Endodermal cell (in vitro differentiated cells): ENCODE results near the gene KLF12. TPM values are rescaled to one million over a fixed set of nuclear protein-coding genes. Genes with fewer than 3 reads are reported as not detected.
A peak's percentile ranks its signal among the peaks of the same experiment; 100 is the strongest.

Experiments
- DNase-seq: peaks from one replicate; pipeline ENCODE4 v3.0.0-alpha.2; 2017
- H3K27ac ChIP-seq: 2 replicates; pipeline ENCODE4 v1.5.1; 2013; ENCODE audit warnings: mild to moderate bottlenecking, low read depth, low read length, moderate library complexity
- H3K27me3 ChIP-seq: 2 replicates; pipeline ENCODE4 v1.6.1; 2013; ENCODE audit warnings: mild to moderate bottlenecking, low read length, moderate library complexity; ENCODE audit not compliant: insufficient read depth, control insufficient read depth, poor library complexity, severe bottlenecking
- H3K36me3 ChIP-seq: 2 replicates; pipeline ENCODE4 v1.7.0; 2013; ENCODE audit warnings: mild to moderate bottlenecking, low read length, moderate library complexity; ENCODE audit not compliant: control insufficient read depth, insufficient read depth
- H3K4me1 ChIP-seq: one replicate; pipeline ENCODE4 v1.7.0; 2013; ENCODE audit warnings: low read length; ENCODE audit not compliant: control insufficient read depth, insufficient read depth
- H3K4me3 ChIP-seq: 2 replicates; pipeline ENCODE4 v1.5.1; 2013; ENCODE audit warnings: mild to moderate bottlenecking, low read length, moderate library complexity
- H3K9ac ChIP-seq: 2 replicates; pipeline ENCODE4 v1.6.1; 2013; ENCODE audit warnings: mild to moderate bottlenecking, low read length, moderate library complexity; ENCODE audit not compliant: poor library complexity, severe bottlenecking; ENCODE audit errors: extremely low read depth
- H3K9me3 ChIP-seq: 2 replicates; pipeline ENCODE4 v1.6.1; 2013; ENCODE audit warnings: mild to moderate bottlenecking, low read length, moderate library complexity; ENCODE audit not compliant: control insufficient read depth
- H3K27ac Mint-ChIP-seq: 2 replicates; pipeline ENCODE4 v1.8.0; 2020; ENCODE audit warnings: mixed read lengths
- H3K27me3 Mint-ChIP-seq: 2 replicates; pipeline ENCODE4 v1.8.0; 2021; ENCODE audit warnings: mild to moderate bottlenecking, mixed read lengths; ENCODE audit not compliant: insufficient read depth
- H3K36me3 Mint-ChIP-seq: 2 replicates; pipeline ENCODE4 v1.8.0; 2020; ENCODE audit warnings: low read depth, mixed read lengths
- H3K4me1 Mint-ChIP-seq: 2 replicates; pipeline ENCODE4 v1.8.0; 2020; ENCODE audit warnings: mixed read lengths
- H3K4me3 Mint-ChIP-seq: 2 replicates; pipeline ENCODE4 v1.8.0; 2020; ENCODE audit warnings: mild to moderate bottlenecking, moderate library complexity, mixed read lengths
- H3K9me3 Mint-ChIP-seq: 2 replicates; pipeline ENCODE4 v1.8.0; 2020; ENCODE audit warnings: mild to moderate bottlenecking, mixed read lengths
- CTCF ChIP-seq: fragments of 200-600 bp; sonication (generic); conservative IDR thresholded peaks from 2 replicates; pipeline ENCODE4 v1.5.0; 2021; ENCODE audit warnings: antibody characterized with exemption, mild to moderate bottlenecking
- WGBS, 2 experiments: methylation state at CpG; one replicate each; pipeline versions ENCODE4 v1.1.5 to v1.1.7; 2013; ENCODE audit warnings: missing lambda C conversion rate in 2 of 2, mixed read lengths in 1 of 2; ENCODE audit not compliant: insufficient coverage in 1 of 2, insufficient read length in 1 of 2; 5-methylcytosine and 5-hydroxymethylcytosine counted together
- total RNA-seq, 2 donors: library from RNA; stranded (reverse); fragmentation: NEBNext Ultra II Directional in 1 of 2; extraction: Animal tissue kit (Norgen Biotek cat#: 25700) in 1 of 2; gene quantifications; 2 replicates in 1 of 2; 3 replicates in 1 of 2; pipeline ENCODE4 v1.2.1, GENCODE V29; 2021

The KLF12 gene
- total RNA-seq, 2 donors from 2014 or later: 14.8 to 17.2 TPM

DNA sequence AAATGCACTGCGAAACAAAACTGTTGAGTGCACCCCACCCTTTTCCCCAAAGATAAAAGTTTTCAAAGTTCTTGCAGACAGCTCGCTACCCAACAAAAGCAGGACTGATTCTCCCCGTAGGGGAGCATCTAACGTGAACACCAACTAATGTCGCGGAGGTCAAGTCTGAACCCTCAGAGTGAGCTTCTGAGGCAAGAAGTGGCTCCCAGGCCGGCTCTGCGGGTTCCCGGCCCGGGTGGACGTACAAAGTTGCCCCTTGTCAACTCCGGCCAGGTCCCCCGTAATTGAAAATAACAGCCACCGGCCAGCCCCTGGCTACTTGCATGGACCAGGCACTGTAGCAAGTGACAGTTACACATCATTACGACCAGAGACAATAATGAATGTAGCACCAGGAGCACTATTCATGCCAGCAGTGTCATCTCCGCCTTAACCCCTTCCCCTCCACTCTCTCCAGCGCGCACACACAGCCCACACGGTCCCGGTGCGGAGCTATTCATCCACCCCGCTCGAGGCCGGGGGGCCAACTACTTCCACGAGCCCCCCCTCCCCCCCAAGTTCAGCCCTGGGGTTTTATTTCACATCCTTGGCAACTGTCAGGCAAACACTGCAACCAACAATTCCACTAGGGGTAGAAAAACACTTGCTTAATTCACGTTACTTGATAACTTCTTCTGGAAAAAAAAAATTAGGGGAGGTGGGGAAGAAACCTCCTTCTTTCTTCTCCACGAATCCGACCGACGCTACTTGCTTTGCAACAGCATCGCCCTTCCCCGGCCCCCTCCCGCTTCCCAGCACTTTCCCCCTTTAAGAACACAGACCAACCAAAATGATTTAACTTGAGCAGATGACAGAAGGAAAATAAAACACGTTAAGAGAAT lies 1.2 kb downstream of the KLF12 start:
- DNase-seq: peak; percentile 71
- Histone ChIP-seq H3K9me3 (no peaks in the 10 kb centered on the region), H3K4me1 (no peaks in the 10 kb centered on the region), H3K27me3 (peaks cover 31% of the 10 kb centered on the region), H3K36me3 (no peaks in the 10 kb centered on the region), H3K27ac (peak overlapping the region; percentile 91), H3K9ac (peak overlapping the region; percentile 43), H3K4me3 (peak overlapping the region; percentile 87)
- no peak for TF ChIP-seq CTCF
- H3K4me3 Mint-ChIP-seq: no peak overlapping the region
- H3K9me3 Mint-ChIP-seq: no peaks in the 10 kb centered on the region
- no peaks in the 10 kb centered on the region for H3K36me3 Mint-ChIP-seq
- H3K4me1 Mint-ChIP-seq: peaks cover 6% of the 10 kb centered on the region
- WGBS, 2 experiments: 0 to 1% methylated on average over 14 to 33 of the region's 34 CpGs
- peaks cover 4% of the 10 kb centered on the region for H3K27me3 Mint-ChIP-seq
- no peak overlapping the region for H3K27ac Mint-ChIP-seq

- no peak overlapping the region for H3K9ac ChIP-seq
- no peaks in the 10 kb centered on the region for H3K36me3 Mint-ChIP-seq
- peak overlapping the region; percentile 91 for H3K27ac ChIP-seq
- H3K9me3 ChIP-seq: no peaks in the 10 kb centered on the region
- 17 to 23% methylated on average over 10 to 17 of the region's 17 CpGs for WGBS, 2 experiments
- no peaks in the 10 kb centered on the region for H3K9me3 Mint-ChIP-seq
- H3K36me3 ChIP-seq: no peaks in the 10 kb centered on the region
- H3K27me3 ChIP-seq: peaks cover 30% of the 10 kb centered on the region
- peaks cover 4% of the 10 kb centered on the region for H3K27me3 Mint-ChIP-seq
- H3K4me1 ChIP-seq: no peaks in the 10 kb centered on the region
- peak overlapping the region; percentile 87 for H3K4me3 ChIP-seq
- H3K4me3 Mint-ChIP-seq: no peak overlapping the region
- H3K27ac Mint-ChIP-seq: no peak overlapping the region
- peaks cover 6% of the 10 kb centered on the region for H3K4me1 Mint-ChIP-seq
- TF ChIP-seq CTCF: no peak
- DNase-seq: no peak
Observed at GRCh38 chr13:74132152-74132775, 1.9 kb downstream of the KLF12 start.

DNA sequence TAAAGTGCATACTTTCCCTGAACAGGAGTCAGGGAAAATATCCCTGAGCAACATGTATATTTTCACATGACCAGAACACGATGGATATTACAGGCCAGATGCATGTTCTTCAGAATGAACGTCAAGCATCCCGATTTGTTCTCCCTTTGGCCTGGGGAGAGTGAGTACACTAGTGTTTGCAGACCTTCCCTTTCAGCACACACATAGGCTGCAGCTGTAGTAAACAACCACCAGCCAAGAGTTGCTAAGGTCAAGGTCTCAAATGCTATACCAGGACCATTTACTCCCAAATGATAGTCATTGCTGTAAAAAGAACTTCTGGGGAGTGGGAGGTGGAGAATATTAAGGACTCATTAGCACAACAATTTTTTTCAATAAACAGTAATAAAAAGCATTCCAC lies 3.0 kb downstream of the KLF12 start:
- no peaks in the 10 kb centered on the region for H3K9me3 ChIP-seq
- no peak overlapping the region for H3K4me3 ChIP-seq
- no peak overlapping the region for H3K9ac ChIP-seq
- no peak for TF ChIP-seq CTCF
- no peak overlapping the region for H3K4me3 Mint-ChIP-seq
- no peaks in the 10 kb centered on the region for H3K9me3 Mint-ChIP-seq
- no peaks in the 10 kb centered on the region for H3K4me1 ChIP-seq
- no peak for DNase-seq
- WGBS, 2 experiments: 70 to 82% methylated on average over 2 to 3 of the region's 3 CpGs
- no peak overlapping the region for H3K27ac Mint-ChIP-seq
- no peaks in the 10 kb centered on the region for H3K36me3 Mint-ChIP-seq
- H3K36me3 ChIP-seq: no peaks in the 10 kb centered on the region
- peaks cover 4% of the 10 kb centered on the region for H3K27me3 Mint-ChIP-seq
- no peak overlapping the region for H3K27ac ChIP-seq
- peaks cover 6% of the 10 kb centered on the region for H3K4me1 Mint-ChIP-seq
- H3K27me3 ChIP-seq: peaks cover 19% of the 10 kb centered on the region
